Lung (tissue), 12 donors: Measurements from ENCODE around the gene C19orf53. TPM values are rescaled to one million over a fixed set of nuclear protein-coding genes. Genes with fewer than 3 reads are reported as not detected.
A peak's percentile ranks its signal among the peaks of the same experiment; 100 is the strongest.

Experiments used
- ATAC-seq: fragments of 200-7000 bp; cut with Tn5 transposase; one replicate; pipeline ENCODE4 v1.9.1; 2020; ENCODE audit warnings: moderate number of reproducible peaks; ENCODE audit not compliant: insufficient read depth, low FRiP score
- DNase-seq, 3 donors: peaks; one replicate each; pipeline ENCODE4 v3.0.0-alpha.2; 2013 to 2017
- H3K27ac ChIP-seq, 2 donors: one replicate each; pipeline ENCODE4 v1.5.1; 2013; ENCODE audit warnings: mild to moderate bottlenecking in 2 of 2, moderate library complexity in 2 of 2, control low read depth in 1 of 2, inconsistent platforms in 1 of 2, low read depth in 1 of 2, low read length in 1 of 2
- H3K27me3 ChIP-seq, 3 donors: one replicate each; pipeline ENCODE4 v1.5.1; 2013; ENCODE audit warnings: low read length in 2 of 3; ENCODE audit not compliant: control insufficient read depth in 3 of 3, insufficient read depth in 3 of 3
- H3K36me3 ChIP-seq, 4 donors: one replicate each; pipeline ENCODE4 v1.5.1; 2013; ENCODE audit warnings: low read length in 4 of 4, mild to moderate bottlenecking in 1 of 4, moderate library complexity in 1 of 4; ENCODE audit not compliant: control insufficient read depth in 4 of 4, insufficient read depth in 4 of 4
- H3K4me1 ChIP-seq, 5 donors: one replicate each; pipeline ENCODE4 v1.5.1; 2013; ENCODE audit warnings: low read length in 5 of 5, mild to moderate bottlenecking in 2 of 5, moderate library complexity in 1 of 5; ENCODE audit not compliant: control insufficient read depth in 5 of 5, insufficient read depth in 5 of 5
- H3K4me3 ChIP-seq: one replicate; pipeline ENCODE4 v1.5.1; 2013; ENCODE audit warnings: mild to moderate bottlenecking, control low read depth, moderate library complexity
- H3K9ac ChIP-seq, 2 donors: one replicate each; pipeline ENCODE4 v1.5.1; 2013; ENCODE audit warnings: low read length in 2 of 2, control low read depth in 1 of 2; ENCODE audit not compliant: insufficient read depth in 1 of 2
- H3K9me3 ChIP-seq, 4 donors: one replicate each; pipeline ENCODE4 v1.5.1; 2013; ENCODE audit warnings: low read length in 3 of 4, mild to moderate bottlenecking in 1 of 4, moderate library complexity in 1 of 4; ENCODE audit not compliant: control insufficient read depth in 4 of 4, insufficient read depth in 3 of 4
- WGBS, 2 donors: extraction: QIAGEN DNeasy Blood & Tissue Kit; methylation state at CpG; one replicate each; pipeline ENCODE4 v1.1.7; 2013; 5-methylcytosine and 5-hydroxymethylcytosine counted together
- polyA plus RNA-seq, 2 donors: library from polyadenylated mRNA; stranded (reverse); fragments of 200-250 nt; gene quantifications; one replicate each; pipeline ENCODE4 v1.2.1, GENCODE V29; 2013
- total RNA-seq, 2 donors: library from RNA; depleted of rRNA in 1 of 2; stranded (reverse); fragments of >200 nt in 1 of 2; gene quantifications; one replicate each; pipeline ENCODE4 v1.2.1, GENCODE V29; 2014 to 2021
- TF ChIP-seq, protein P1 (sequence below): IDR thresholded peaks from 2 replicates; pipeline ENCODE4 v1.5.1; 2012; ENCODE audit warnings: mild to moderate bottlenecking; ENCODE audit errors: control extremely low read depth, extremely low read depth
- donor health status: control.
- donor health status: control.
- donor health status: Bipolar disorder and iron deficiency.
- donor health status: healthy.
- donor health status: DM: yes; HTN: yes; CAD: no.

Gene C19orf53
- total and polyA plus RNA-seq, 4 donors, result 62.6 to 251 (median 111) TPM

DNA sequence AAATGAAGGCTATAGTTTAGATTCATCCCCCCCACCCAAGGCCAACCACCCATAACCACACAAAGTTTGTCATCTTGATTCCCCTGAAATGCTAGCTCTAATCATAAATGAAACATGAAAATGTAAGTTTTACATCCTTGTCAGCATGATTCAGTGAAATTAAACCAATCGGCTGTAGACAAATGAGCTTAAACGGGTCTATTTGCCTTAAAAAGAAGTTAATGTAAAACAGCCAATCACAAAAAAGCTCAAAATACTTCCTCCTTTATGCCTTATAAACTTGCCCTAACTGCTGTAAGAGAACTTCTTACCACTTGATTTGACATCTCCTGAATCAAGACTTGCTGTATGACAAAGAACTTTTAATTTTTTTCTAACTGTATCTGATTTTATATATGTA, 44.4 kb upstream of the C19orf53 start:
- H3K36me3 ChIP-seq, result no peaks in the 10 kb centered on the region
- H3K9ac ChIP-seq, result no peak overlapping the region
- peaks cover 0 to 10% (median 4%) of the 10 kb centered on the region in 5 donors for H3K4me1 ChIP-seq
- no peak for ATAC-seq
- no peak for DNase-seq
- no peak overlapping the region for H3K4me3 ChIP-seq
- TF ChIP-seq, protein P1, sequence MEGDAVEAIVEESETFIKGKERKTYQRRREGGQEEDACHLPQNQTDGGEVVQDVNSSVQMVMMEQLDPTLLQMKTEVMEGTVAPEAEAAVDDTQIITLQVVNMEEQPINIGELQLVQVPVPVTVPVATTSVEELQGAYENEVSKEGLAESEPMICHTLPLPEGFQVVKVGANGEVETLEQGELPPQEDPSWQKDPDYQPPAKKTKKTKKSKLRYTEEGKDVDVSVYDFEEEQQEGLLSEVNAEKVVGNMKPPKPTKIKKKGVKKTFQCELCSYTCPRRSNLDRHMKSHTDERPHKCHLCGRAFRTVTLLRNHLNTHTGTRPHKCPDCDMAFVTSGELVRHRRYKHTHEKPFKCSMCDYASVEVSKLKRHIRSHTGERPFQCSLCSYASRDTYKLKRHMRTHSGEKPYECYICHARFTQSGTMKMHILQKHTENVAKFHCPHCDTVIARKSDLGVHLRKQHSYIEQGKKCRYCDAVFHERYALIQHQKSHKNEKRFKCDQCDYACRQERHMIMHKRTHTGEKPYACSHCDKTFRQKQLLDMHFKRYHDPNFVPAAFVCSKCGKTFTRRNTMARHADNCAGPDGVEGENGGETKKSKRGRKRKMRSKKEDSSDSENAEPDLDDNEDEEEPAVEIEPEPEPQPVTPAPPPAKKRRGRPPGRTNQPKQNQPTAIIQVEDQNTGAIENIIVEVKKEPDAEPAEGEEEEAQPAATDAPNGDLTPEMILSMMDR, result no peak
- H3K9me3 ChIP-seq, result no peaks in the 10 kb centered on the region
- H3K27ac ChIP-seq, result no peak overlapping the region
- no peaks in the 10 kb centered on the region for H3K27me3 ChIP-seq
- 19 to 45% methylated on average over 2 of the region's 2 CpGs for WGBS, 2 donors

DNA sequence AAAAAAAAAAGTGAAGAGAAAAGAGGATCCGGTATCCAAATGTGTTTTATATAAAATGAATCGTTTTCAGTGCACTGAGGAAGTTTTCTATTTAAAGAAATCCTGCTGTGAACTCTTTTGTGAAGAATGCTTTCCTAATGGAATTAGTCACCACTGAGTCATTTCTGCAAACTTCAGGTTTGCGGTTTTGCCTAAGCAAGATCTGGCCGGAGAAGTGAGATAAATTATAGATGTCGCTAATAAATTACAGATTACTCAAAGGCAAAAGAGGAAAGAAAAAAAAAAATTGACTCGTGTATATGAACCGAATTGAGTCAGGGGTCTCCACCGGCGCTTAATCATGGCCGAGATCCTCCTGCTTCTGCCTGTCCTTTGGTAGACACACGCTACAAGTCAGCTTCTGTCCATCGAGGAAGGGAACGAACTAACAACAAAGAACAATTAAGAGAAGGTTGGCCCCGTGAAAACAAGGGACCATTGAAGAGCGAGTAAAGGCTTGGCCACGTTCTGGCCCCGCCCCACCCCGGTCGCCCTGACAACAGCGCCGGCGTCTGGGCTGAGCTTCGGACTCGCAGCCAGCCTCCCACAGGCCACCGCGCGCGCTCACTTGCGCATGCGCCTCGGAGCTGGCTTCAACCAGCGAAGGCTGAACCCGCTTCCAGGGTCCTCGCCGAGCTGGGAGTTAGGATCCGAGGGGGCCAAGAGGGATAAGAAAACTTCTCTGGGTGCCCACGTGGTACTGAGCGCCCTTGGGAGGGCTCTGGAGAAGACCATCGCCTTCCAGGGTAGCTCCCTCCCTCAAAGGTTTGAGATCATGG, 42.9 kb upstream of the C19orf53 start:
- no peaks in the 10 kb centered on the region for H3K9me3 ChIP-seq
- H3K4me1 ChIP-seq, result peaks cover 0 to 10% (median 4%) of the 10 kb centered on the region in 5 donors
- no peaks in the 10 kb centered on the region for H3K27me3 ChIP-seq
- peak overlapping the region; percentile 93 to 95 for H3K27ac ChIP-seq
- H3K9ac ChIP-seq, result peak overlapping the region; percentile 84 to 99
- no peaks in the 10 kb centered on the region for H3K36me3 ChIP-seq
- ATAC-seq (peak; percentile 93), DNase-seq (peak; percentile 97 to 98 (median 97))
- WGBS, 2 donors, result 1% methylated on average over 37 to 39 of the region's 39 CpGs
- TF ChIP-seq, protein P1, result no peak
- H3K4me3 ChIP-seq, result peak overlapping the region; percentile 62

DNA sequence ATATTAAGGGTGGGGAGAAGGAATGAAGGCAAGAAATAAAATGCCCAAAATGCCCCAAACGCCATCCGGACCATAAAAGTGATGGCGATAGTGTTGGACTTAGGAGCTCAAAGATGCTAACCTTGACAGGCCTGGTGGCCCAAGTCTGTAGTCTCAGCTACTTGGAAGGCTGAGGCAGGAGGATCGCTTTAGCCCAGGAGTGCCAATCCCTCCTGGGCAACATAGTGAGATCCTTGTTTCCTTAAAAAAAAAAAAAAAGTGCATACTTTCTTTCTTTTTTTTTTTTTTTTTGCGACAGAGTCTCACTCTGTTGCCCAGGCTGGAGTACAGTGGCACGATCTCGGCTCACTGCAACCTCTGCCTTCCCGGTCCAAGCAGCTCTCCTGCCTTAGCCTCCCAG, 41.9 kb upstream of the C19orf53 start:
- no peak for ATAC-seq

More for the DNA sequence above, 41.9 kb upstream of the C19orf53 start:
- H3K9ac ChIP-seq, result peak overlapping the region in 1 of 2 donors; percentile 99
- TF ChIP-seq, protein P1, result no peak
- no peak for DNase-seq
- H3K4me1 ChIP-seq, result peaks cover 0 to 10% (median 4%) of the 10 kb centered on the region in 5 donors
- no peaks in the 10 kb centered on the region for H3K27me3 ChIP-seq
- H3K9me3 ChIP-seq, result no peaks in the 10 kb centered on the region
- H3K36me3 ChIP-seq, result peaks cover 0 to 2% (median 0%) of the 10 kb centered on the region in 4 donors
- WGBS, 2 donors, result 81 to 85% methylated on average over 7 to 8 of the region's 8 CpGs
- H3K27ac ChIP-seq, result no peak overlapping the region
- H3K4me3 ChIP-seq, result no peak overlapping the region
